Hematopoietic multipotent progenitor cell treated with erythropoietin and hydrocortisone succinate and interleukin-3 and kit ligand, for 8 days (in vitro differentiated cells): Measurements from ENCODE around the gene CD68.
A peak's percentile ranks its signal among the peaks of the same experiment; 100 is the strongest.
"Not testable (repeated sequence)": the region's sequence is repeated elsewhere in the genome, so short reads cannot be mapped to it uniquely, and the experiment has no call there.

Experiments
- DNase-seq: peaks from one replicate; pipeline ENCODE4 v3.0.0-alpha.2; 2015

The CD68 gene

GRCh38 chr17:7582396-7583252 lies 3.2 kb downstream of the CD68 start:
- DNase-seq = no peak

GRCh38 chr17:7583253-7584109 lies 4.0 kb downstream of the CD68 start, which contains the start of gene MPDU1:
TSS of gene MPDU1 (plus strand) at chr17:7583852. CDS start at chr17:7583863, 11 bp downstream.
- DNase-seq = peak; percentile 97

GRCh38 chr17:7586673-7587419 lies 7.4 kb downstream of the CD68 start:
- peak; percentile 61 for DNase-seq

GRCh38 chr17:7587420-7588151 lies 8.1 kb downstream of the CD68 start:
- DNase-seq = peak; percentile 51

- no peak for DNase-seq
Measured at GRCh38 chr17:7588553-7589203, 9.2 kb downstream of the CD68 start.

GRCh38 chr17:7589204-7589868 lies 9.9 kb downstream of the CD68 start:
- DNase-seq = peak; percentile 85

GRCh38 chr17:7589891-7590691 lies 10.7 kb downstream of the CD68 start, which contains the start of gene SOX15:
TSS of gene SOX15 (minus strand) at chr17:7590094. CDS start at chr17:7589676, 418 bp downstream.
- no peak for DNase-seq

GRCh38 chr17:7590743-7591142 lies 11.3 kb downstream of the CD68 start:
- no peak for DNase-seq

- DNase-seq = no peak
Measured at GRCh38 chr17:7591596-7591995, 12.2 kb downstream of the CD68 start.

- DNase-seq = no peak
Measured at GRCh38 chr17:7592422-7593021, 13.1 kb downstream of the CD68 start.

GRCh38 chr17:7593296-7593695 lies 13.9 kb downstream of the CD68 start:
- DNase-seq = no peak

GRCh38 chr17:7597561-7597960 lies 18.1 kb downstream of the CD68 start:
- DNase-seq = not testable (repeated sequence)

GRCh38 chr17:7606280-7606679 lies 26.8 kb downstream of the CD68 start:
- DNase-seq = no peak

GRCh38 chr17:7610641-7611040 lies 31.2 kb downstream of the CD68 start:
- no peak for DNase-seq

GRCh38 chr17:7611635-7612293 lies 32.3 kb downstream of the CD68 start:
- no peak for DNase-seq

- DNase-seq = no peak
Measured at GRCh38 chr17:7612294-7612640, 32.8 kb downstream of the CD68 start.

GRCh38 chr17:7613769-7614424 lies 34.5 kb downstream of the CD68 start:
- DNase-seq = no peak

GRCh38 chr17:7614425-7615264 lies 35.2 kb downstream of the CD68 start, which contains the start of gene FXR2:
TSS of gene FXR2 (minus strand) at chr17:7614897. CDS start at chr17:7614532, 365 bp downstream.
- peak; percentile 100 for DNase-seq
